LNCAP (cell line): ENCODE measurements around the gene CDC42EP3.

ENCODE experiments used
- TF ChIP-seq, protein P1 (sequence below): fragments of 450-650 bp; IDR thresholded peaks from 2 replicates; pipeline ENCODE4 v1.5.1; 2017; ENCODE audit warnings: mild to moderate bottlenecking

Gene CDC42EP3

DNA sequence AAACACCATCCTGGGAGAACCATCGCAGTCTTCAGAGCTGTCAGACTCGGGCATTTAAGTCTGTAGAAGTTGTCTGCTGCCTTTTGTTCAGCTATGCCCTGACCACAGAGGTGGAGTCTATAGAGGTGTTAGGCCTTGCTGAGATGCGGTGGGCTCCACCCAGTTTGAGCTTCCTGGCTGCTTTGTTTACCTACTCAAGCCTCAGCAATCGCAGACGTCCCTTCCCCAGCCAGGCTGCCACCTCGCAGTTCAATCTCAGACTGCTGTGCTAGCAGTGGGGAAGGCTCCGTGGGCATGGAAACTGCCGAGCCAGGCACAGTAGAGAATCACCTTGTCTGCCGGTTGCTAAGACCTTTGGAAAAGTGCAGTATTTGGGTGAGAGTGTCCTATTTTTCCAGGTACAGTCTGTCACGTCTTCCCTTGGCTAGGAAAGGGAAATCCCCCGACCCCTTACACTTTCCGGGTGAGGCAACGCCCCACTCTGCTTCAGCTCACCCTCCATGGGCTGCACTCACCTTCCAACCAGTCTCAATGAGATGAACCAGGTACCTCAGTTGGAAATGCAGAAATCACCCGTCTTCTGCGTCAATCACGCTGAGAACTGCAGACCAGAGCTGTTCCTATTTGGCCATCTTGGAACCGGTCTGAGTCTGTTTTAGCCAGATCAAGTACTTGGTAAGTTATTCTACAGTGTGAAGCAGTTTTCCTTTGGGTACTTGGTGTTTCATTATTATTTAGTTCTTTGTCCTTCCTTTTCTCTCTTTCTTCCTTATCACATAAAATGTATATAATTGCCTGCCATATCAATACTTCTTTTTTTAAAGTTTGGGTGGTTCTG is 71.5 kb downstream of the CDC42EP3 start:
- TF ChIP-seq, protein P1, sequence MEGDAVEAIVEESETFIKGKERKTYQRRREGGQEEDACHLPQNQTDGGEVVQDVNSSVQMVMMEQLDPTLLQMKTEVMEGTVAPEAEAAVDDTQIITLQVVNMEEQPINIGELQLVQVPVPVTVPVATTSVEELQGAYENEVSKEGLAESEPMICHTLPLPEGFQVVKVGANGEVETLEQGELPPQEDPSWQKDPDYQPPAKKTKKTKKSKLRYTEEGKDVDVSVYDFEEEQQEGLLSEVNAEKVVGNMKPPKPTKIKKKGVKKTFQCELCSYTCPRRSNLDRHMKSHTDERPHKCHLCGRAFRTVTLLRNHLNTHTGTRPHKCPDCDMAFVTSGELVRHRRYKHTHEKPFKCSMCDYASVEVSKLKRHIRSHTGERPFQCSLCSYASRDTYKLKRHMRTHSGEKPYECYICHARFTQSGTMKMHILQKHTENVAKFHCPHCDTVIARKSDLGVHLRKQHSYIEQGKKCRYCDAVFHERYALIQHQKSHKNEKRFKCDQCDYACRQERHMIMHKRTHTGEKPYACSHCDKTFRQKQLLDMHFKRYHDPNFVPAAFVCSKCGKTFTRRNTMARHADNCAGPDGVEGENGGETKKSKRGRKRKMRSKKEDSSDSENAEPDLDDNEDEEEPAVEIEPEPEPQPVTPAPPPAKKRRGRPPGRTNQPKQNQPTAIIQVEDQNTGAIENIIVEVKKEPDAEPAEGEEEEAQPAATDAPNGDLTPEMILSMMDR = no peak

DNA sequence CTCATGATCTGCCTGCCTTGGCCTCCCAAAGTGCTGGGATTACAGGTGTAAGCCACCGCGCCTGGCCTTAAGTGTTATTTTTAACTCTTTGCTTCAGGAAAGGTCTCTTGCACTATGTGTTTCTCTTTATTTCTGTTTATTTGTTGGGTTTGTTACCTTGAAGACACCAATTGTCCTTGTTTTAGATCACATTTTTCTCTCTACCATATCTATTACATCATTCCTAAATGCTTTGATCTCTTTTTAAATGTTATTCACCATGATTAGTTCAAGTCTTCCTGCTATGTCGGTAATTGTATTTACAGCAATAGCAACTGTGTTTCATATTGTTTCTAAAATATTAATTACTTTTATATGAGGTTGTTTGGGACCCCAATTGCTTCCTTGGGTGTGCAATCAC is 77.7 kb downstream of the CDC42EP3 start:
- TF ChIP-seq, protein P1 = no peak

DNA sequence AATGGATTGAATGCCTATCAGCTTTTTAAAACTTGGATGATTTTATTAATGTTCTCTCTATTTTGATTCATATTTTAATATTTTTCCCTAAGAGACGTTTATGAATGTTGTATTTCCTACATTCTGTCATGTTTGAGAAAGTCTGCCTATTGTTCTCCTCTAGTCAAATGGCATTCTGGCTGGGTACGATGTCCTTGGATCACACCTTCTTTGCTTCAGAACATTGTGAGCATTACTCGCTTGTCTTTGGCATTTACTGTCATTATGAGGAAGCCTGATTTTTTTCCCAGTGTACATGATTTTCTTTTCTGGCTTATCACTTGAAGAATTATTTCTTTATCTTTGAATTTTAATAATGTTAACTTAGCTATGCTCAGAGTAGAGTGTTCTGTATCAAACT is 78.4 kb downstream of the CDC42EP3 start:
- TF ChIP-seq, protein P1 = no peak
